Astrocyte of the spinal cord (primary cell): Measurements from ENCODE around the gene PRKAA2.

Source experiments
- DNase-seq: peaks from one replicate; pipeline ENCODE4 v3.0.0; 2011; ENCODE audit warnings: low read depth, low spot score
- H3K4me3 ChIP-seq: 2 replicates; pipeline ENCODE4 v1.5.1; 2011; ENCODE audit warnings: low read depth, mild to moderate bottlenecking, low read length, moderate library complexity
- CTCF ChIP-seq: IDR thresholded peaks from 2 replicates; pipeline ENCODE4 v1.5.1; 2012; ENCODE audit warnings: low read depth, mild to moderate bottlenecking, low read length, inconsistent platforms
- in situ Hi-C: cut with HindIII; loops from 2 replicates; pipeline ENCODE4 v1.10.0; 2017; ENCODE audit warnings: low sequenced_read_pairs

PRKAA2 gene

GRCh38 chr1:56666112-56666608, 21.0 kb downstream of the PRKAA2 start:
- TF ChIP-seq CTCF: no peak
- in situ Hi-C loops: no loop called here
- DNase-seq: no peak
- no peak overlapping the region for H3K4me3 ChIP-seq

- no peak overlapping the region for H3K4me3 ChIP-seq
- no peak for TF ChIP-seq CTCF
- no peak for DNase-seq
- in situ Hi-C loops: no loop called here
Measured at GRCh38 chr1:56670350-56670749, 25.2 kb downstream of the PRKAA2 start.

GRCh38 chr1:56671085-56671484, 26.0 kb downstream of the PRKAA2 start:
- no peak for DNase-seq
- no peak for TF ChIP-seq CTCF
- in situ Hi-C loops: no loop called here
- no peak overlapping the region for H3K4me3 ChIP-seq

- TF ChIP-seq CTCF: no peak
- in situ Hi-C loops: no loop called here
- no peak overlapping the region for H3K4me3 ChIP-seq
- no peak for DNase-seq
Measured at GRCh38 chr1:56671542-56671941, 26.4 kb downstream of the PRKAA2 start.

- in situ Hi-C loops: no loop called here
- H3K4me3 ChIP-seq: no peak overlapping the region
- no peak for TF ChIP-seq CTCF
- no peak for DNase-seq
Measured at GRCh38 chr1:56672579-56672978, 27.5 kb downstream of the PRKAA2 start.

- H3K4me3 ChIP-seq: no peak overlapping the region
- in situ Hi-C loops: no loop called here
- no peak for DNase-seq
- TF ChIP-seq CTCF: no peak
Measured at GRCh38 chr1:56675763-56676162, 30.6 kb downstream of the PRKAA2 start.

- no peak overlapping the region for H3K4me3 ChIP-seq
- in situ Hi-C loops: no loop called here
- TF ChIP-seq CTCF: no peak
- DNase-seq: peak; percentile 88
Measured at GRCh38 chr1:56676571-56677035, 31.5 kb downstream of the PRKAA2 start.
